ENCODE data around the gene TPRX2.

DNA sequence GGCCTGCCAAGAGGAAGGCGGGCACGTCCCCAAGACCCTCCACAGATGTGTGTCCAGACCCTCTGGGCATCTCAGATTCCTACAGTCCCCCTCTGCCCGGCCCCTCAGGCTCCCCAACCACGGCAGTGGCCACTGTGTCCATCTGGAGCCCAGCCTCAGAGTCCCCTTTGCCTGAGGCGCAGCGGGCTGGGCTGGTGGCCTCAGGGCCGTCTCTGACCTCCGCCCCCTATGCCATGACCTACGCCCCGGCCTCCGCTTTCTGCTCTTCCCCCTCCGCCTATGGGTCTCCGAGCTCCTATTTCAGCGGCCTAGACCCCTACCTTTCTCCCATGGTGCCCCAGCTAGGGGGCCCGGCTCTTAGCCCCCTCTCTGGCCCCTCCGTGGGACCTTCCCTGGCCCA, 19.6 kb upstream of the TPRX2 start:
- TF ChIP-seq, protein P1, sequence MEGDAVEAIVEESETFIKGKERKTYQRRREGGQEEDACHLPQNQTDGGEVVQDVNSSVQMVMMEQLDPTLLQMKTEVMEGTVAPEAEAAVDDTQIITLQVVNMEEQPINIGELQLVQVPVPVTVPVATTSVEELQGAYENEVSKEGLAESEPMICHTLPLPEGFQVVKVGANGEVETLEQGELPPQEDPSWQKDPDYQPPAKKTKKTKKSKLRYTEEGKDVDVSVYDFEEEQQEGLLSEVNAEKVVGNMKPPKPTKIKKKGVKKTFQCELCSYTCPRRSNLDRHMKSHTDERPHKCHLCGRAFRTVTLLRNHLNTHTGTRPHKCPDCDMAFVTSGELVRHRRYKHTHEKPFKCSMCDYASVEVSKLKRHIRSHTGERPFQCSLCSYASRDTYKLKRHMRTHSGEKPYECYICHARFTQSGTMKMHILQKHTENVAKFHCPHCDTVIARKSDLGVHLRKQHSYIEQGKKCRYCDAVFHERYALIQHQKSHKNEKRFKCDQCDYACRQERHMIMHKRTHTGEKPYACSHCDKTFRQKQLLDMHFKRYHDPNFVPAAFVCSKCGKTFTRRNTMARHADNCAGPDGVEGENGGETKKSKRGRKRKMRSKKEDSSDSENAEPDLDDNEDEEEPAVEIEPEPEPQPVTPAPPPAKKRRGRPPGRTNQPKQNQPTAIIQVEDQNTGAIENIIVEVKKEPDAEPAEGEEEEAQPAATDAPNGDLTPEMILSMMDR (IDR thresholded peaks at IDR 0.05): no peak
- no peak for TF ChIP-seq POLR2A (IDR thresholded peaks at IDR 0.05)
- TF ChIP-seq EP300 (IDR thresholded peaks at IDR 0.05): no peak
